Measurements from ENCODE around the gene RABL2B. TPM values are rescaled to one million over a fixed set of nuclear protein-coding genes. Genes with fewer than 3 reads are reported as not detected.

Gene RABL2B
- total and polyA plus RNA-seq, 12 donors: 4.7 to 11.6 (median 7.4) TPM

GRCh38 chr22:50730941-50731661, 52.3 kb downstream of the RABL2B start:
- WGBS, 2 donors: 31 to 39% methylated on average over 76 of the region's 76 CpGs
- peak overlapping the region in 4 of 10 donors; percentile 16 to 35 (median 30) for H3K27ac ChIP-seq
- no peaks in the 10 kb centered on the region for H3K9me3 ChIP-seq
- peak; percentile 14 to 43 for DNase-seq
- TF ChIP-seq CTCF (IDR thresholded peaks at IDR 0.05): no peak
- ATAC-seq: peak in 7 of 8 donors; percentile 5 to 47 (median 29)
- peaks cover 0 to 51% (median 24%) of the 10 kb centered on the region in 7 donors for H3K27me3 ChIP-seq
- H3K4me1 ChIP-seq: peaks cover 0 to 74% (median 29%) of the 10 kb centered on the region in 9 donors
- H3K36me3 ChIP-seq: peaks cover 0 to 40% (median 0%) of the 10 kb centered on the region in 9 donors
- intact Hi-C loops (cut with DNase I): no loop called here
- no peak overlapping the region for H3K4me3 ChIP-seq

- DNase-seq (peak in 1 of 2 donors; percentile 3), ATAC-seq (no peak)
- Histone ChIP-seq H3K4me1 (peaks cover 0 to 83% (median 33%) of the 10 kb centered on the region in 9 donors), H3K4me3 (no peak overlapping the region), H3K27ac (no peak overlapping the region), H3K9me3 (no peaks in the 10 kb centered on the region), H3K27me3 (peaks cover 0 to 47% (median 24%) of the 10 kb centered on the region in 7 donors), H3K36me3 (peaks cover 0 to 48% (median 0%) of the 10 kb centered on the region in 9 donors)
- intact Hi-C loops (cut with DNase I): no loop called here
- no peak for TF ChIP-seq CTCF (IDR thresholded peaks at IDR 0.05)
- 53 to 55% methylated on average over 52 to 54 of the region's 54 CpGs for WGBS, 2 donors
Observed at GRCh38 chr22:50730013-50730891, 53.2 kb downstream of the RABL2B start.

GRCh38 chr22:50729391-50730012, 53.9 kb downstream of the RABL2B start:
- WGBS, 2 donors: 85 to 86% methylated on average over 21 of the region's 21 CpGs
- Histone ChIP-seq H3K36me3 (peaks cover 0 to 56% (median 5%) of the 10 kb centered on the region in 9 donors), H3K27ac (no peak overlapping the region), H3K4me3 (no peak overlapping the region), H3K4me1 (peaks cover 0 to 90% (median 36%) of the 10 kb centered on the region in 9 donors), H3K9me3 (no peaks in the 10 kb centered on the region), H3K27me3 (peaks cover 0 to 40% (median 24%) of the 10 kb centered on the region in 7 donors)
- DNase-seq (no peak), ATAC-seq (no peak)
- TF ChIP-seq CTCF (IDR thresholded peaks at IDR 0.05): no peak
- intact Hi-C loops (cut with DNase I): no loop called here

- Histone ChIP-seq H3K4me1 (peaks cover 0 to 93% (median 36%) of the 10 kb centered on the region in 9 donors), H3K4me3 (no peak overlapping the region), H3K36me3 (peaks cover 0 to 64% (median 5%) of the 10 kb centered on the region in 9 donors), H3K27me3 (peaks cover 0 to 37% (median 21%) of the 10 kb centered on the region in 7 donors), H3K27ac (no peak overlapping the region), H3K9me3 (no peaks in the 10 kb centered on the region)
- intact Hi-C loops (cut with DNase I): no loop called here
- DNase-seq (no peak), ATAC-seq (no peak)
- 78 to 81% methylated on average over 2 of the region's 2 CpGs for WGBS, 2 donors
- no peak for TF ChIP-seq CTCF (IDR thresholded peaks at IDR 0.05)
Observed at GRCh38 chr22:50728523-50728931, 54.9 kb downstream of the RABL2B start.

Measured in heart right ventricle (tissue), 16 donors.